Measurements from ENCODE around the gene ACOX3. TPM values are rescaled to one million over a fixed set of nuclear protein-coding genes. Genes with fewer than 3 reads are reported as not detected.

Gene ACOX3
- total and polyA plus RNA-seq, 9 of the 15 experiments (the other 6 are each of a cell fraction or from before 2014, with no cell fraction given), result 0.68 to 7.3 (median 3.7) TPM

DNA sequence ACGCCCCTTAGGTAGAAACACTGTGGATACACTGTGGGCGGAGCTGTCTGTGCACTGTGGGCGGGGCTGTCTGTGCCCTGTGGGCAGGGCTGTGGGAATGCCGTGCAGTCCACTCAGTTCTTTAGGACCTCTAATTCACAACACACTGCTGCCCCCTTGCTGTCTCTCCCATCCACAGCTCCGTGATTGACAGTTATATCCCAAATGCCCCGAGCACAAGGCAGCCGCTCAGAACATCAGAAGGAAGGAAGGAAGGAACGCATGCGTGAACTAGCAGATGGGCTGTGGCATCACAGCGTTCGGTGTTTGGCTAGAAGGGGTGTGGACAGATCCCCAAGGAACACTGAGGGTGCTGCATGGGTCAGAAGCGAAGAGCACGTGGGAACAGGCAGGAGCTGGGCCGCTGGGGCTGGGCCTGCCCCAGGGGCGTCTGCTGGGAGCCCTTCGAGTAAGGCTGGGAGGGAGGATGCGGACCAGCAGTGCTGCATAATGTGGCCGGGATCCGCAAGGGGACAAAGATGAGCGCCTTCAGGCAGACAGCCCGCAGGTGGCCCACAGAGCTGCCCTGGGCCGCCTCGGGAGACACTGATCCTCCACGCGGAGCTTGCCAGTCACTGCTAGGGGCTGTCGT, 29.8 kb downstream of the ACOX3 start:
- FAIRE-seq, result peak; percentile 98
- ChIA-PET POLR2A (interaction anchor here (0.7 to 1.9 kb wide), 9 partner anchors 9 to 219 kb away, joined by 3 to 7 read pairs (median 3); no protein-coding TSS in a partner anchor), CTCF (ENCODE audit: low intra/inter-chr PET ratio) (interaction anchor here (1.4 to 1.6 kb wide), 2 partner anchors 169 to 234 kb away, joined by 5 to 12 read pairs; no protein-coding TSS in a partner anchor)
- TF ChIP-seq CREB1 (IDR thresholded peaks at IDR 0.05), result no peak
- no peak for TF ChIP-seq CREB1 (CRISPR knock-in tag; IDR thresholded peaks at IDR 0.05)
- TF ChIP-seq GATAD2B (IDR thresholded peaks at IDR 0.05; ENCODE audit: borderline replicate concordance), result peak; percentile 45; the same call in 1 of the 2 replicates
- TF ChIP-seq ETV1 (tag; conservative IDR thresholded peaks at IDR 0.05; ENCODE audit: low read depth), result no peak
- TF ChIP-seq CREM (IDR thresholded peaks at IDR 0.05; ENCODE audit: low read depth), result 0 out of 2 replicates have a peak, but pooled peaks have one; percentile 10
- peak; percentile 81; the same call in 1 of the 2 replicates for TF ChIP-seq TARDBP (IDR thresholded peaks at IDR 0.05)
- no peak for TF ChIP-seq PYGO2 (tag; IDR thresholded peaks at IDR 0.05)
- no peak for TF ChIP-seq PRDM10 (IDR thresholded peaks at IDR 0.05; ENCODE audit: partially characterized antibody)
- TF ChIP-seq MEIS2 (IDR thresholded peaks at IDR 0.05; ENCODE audit: partially characterized antibody), result peak; percentile 86
- TF ChIP-seq ZNF121 (CRISPR knock-in tag; conservative IDR thresholded peaks at IDR 0.05), result no peak
- 0 out of 2 replicates have a peak, but pooled peaks have one; percentile 17 for TF ChIP-seq POLR2G (IDR thresholded peaks at IDR 0.05; ENCODE audit: low read depth, low read length)
- TF ChIP-seq MNT (conservative IDR thresholded peaks at IDR 0.05), result 0 out of 4 replicates have a peak, but pooled peaks of 1 of the 2 experiments have one; percentile 14
- TF ChIP-seq PKNOX1 (IDR thresholded peaks at IDR 0.05), result peak; percentile 96
- peak; percentile 43; the same call in 1 of the 2 replicates for TF ChIP-seq MTA3 (IDR thresholded peaks at IDR 0.05; ENCODE audit: borderline replicate concordance)
- TF ChIP-seq BRF1 (IDR thresholded peaks at IDR 0.05; ENCODE audit: borderline replicate concordance, extremely low read depth, insufficient read length), result no peak
- peak; percentile 63; the same call in 1 of the 2 replicates for TF ChIP-seq SP1 (CRISPR knock-in tag; IDR thresholded peaks at IDR 0.05)

More for the DNA sequence above, 29.8 kb downstream of the ACOX3 start:
- Histone ChIP-seq H2AFZ (ENCODE audit: low read depth, low read length) (no peak overlapping the region), H3K27me3 (ENCODE audit: control insufficient read depth in 2 of 2, insufficient read depth in 2 of 2, low read length in 2 of 2) (no peaks in the 10 kb centered on the region), H3K4me2 (ENCODE audit: insufficient read depth, low read length) (no peak overlapping the region), H3K27ac (ENCODE audit: extremely low read depth, low read depth, low read length) (no peak overlapping the region), H3K9me3 (replicated peaks; ENCODE audit: control insufficient read depth, insufficient read depth, low read depth, low read length) (no peaks in the 10 kb centered on the region), H3K9ac (ENCODE audit: insufficient read depth in 1 of 2, low read depth in 2 of 2, low read length in 2 of 2) (peak overlapping the region in 1 of 2 experiments; percentile 68; a peak in 1 of 4 replicates), H3K4me1 (replicated peaks in 1 of 2; ENCODE audit: control insufficient read depth in 2 of 2, insufficient read depth in 2 of 2, low read length in 2 of 2) (peaks cover 16 to 26% of the 10 kb centered on the region in 2 experiments; a peak in 4 of 5 replicates), H3K36me3 (ENCODE audit: control insufficient read depth, insufficient read depth, low read length) (peaks cover 3% of the 10 kb centered on the region; the same call in 1 of the 3 replicates), H3K79me2 (ENCODE audit: control insufficient read depth, insufficient read depth, low read length) (no peaks in the 10 kb centered on the region), H4K20me1 (replicated peaks; ENCODE audit: control insufficient read depth, insufficient read depth, low read length) (peaks cover 5% of the 10 kb centered on the region; the same call in 1 of the 2 replicates), H3K4me3 (no peak overlapping the region), H3K9me1 (ENCODE audit: control insufficient read depth, insufficient read depth, low read length) (peaks cover 7% of the 10 kb centered on the region)
- WGBS (ENCODE audit: insufficient coverage, low coverage, missing lambda C conversion rate), result 52% methylated on average over 26 of the region's 26 CpGs
- in situ Hi-C loops (cut with MboI), result no loop called here
- BruUV-seq (replicated peaks), result no TSS peak
- intact Hi-C loops (cut with micrococcal nuclease), result no loop called here
- DNase-seq (ENCODE audit: extremely low read depth in 1 of 4, low spot score in 3 of 4) (peak; percentile 79 to 86 (median 85)), ATAC-seq (peak; percentile 91)

Data from K562 (cell line).